ENCODE measurements around the gene PSTPIP1.

DNA sequence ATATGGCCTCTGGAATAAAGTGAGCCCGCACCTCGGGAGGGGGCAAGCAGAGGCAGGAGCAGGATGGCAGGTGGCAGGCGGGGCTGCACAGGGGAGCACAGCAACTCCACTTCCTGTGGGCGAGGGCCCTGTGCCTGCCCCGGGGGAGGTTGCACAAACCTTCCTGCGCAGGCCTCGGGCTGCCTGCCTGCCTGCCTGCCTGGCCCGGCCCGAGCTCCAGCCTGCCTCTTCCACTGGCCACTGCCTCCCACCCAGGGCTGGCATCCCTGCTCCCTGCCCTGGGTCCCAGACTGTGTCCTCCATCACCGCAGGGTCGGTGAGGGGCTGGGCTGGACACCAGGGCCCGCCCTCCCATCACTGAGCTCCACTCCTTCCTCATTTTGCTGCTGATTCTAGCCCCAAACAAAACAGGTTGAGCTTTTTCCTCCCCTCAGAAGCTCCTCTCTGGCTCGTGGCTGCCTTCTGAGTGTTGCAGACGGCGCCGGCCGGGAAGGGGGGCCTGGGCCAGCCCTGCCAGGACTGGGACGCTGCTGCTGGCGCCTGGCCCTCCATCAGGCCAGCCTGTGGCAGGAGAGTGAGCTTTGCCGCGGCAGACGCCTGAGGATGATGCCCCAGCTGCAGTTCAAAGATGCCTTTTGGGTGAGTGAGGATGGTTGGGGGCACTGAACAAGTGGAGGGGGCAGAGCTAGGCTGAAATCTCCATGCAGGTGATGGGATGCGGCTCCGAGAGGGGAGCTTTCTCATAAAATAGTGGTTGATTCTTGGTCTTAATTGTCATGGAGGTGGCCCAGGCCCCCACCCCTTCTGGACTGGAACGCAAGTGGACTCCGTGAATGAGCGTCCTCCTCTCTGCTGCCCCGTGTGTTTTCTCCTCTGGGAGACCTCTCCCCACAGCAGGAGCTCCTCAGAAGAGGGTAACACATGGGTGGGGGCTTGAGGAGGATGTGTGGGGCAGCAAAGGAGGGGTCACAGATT lies at the start of gene PSTPIP1:
- TF ChIP-seq, protein P1, sequence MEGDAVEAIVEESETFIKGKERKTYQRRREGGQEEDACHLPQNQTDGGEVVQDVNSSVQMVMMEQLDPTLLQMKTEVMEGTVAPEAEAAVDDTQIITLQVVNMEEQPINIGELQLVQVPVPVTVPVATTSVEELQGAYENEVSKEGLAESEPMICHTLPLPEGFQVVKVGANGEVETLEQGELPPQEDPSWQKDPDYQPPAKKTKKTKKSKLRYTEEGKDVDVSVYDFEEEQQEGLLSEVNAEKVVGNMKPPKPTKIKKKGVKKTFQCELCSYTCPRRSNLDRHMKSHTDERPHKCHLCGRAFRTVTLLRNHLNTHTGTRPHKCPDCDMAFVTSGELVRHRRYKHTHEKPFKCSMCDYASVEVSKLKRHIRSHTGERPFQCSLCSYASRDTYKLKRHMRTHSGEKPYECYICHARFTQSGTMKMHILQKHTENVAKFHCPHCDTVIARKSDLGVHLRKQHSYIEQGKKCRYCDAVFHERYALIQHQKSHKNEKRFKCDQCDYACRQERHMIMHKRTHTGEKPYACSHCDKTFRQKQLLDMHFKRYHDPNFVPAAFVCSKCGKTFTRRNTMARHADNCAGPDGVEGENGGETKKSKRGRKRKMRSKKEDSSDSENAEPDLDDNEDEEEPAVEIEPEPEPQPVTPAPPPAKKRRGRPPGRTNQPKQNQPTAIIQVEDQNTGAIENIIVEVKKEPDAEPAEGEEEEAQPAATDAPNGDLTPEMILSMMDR (IDR thresholded peaks at IDR 0.05) = no peak
- TF ChIP-seq, protein P2, sequence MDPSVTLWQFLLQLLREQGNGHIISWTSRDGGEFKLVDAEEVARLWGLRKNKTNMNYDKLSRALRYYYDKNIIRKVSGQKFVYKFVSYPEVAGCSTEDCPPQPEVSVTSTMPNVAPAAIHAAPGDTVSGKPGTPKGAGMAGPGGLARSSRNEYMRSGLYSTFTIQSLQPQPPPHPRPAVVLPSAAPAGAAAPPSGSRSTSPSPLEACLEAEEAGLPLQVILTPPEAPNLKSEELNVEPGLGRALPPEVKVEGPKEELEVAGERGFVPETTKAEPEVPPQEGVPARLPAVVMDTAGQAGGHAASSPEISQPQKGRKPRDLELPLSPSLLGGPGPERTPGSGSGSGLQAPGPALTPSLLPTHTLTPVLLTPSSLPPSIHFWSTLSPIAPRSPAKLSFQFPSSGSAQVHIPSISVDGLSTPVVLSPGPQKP (IDR thresholded peaks at IDR 0.05; ENCODE audit: low read depth, low read length) = no peak
